C4-2B (cell line): ENCODE results near the gene SYK.

ENCODE experiments used
- H3K27ac ChIP-seq: fragments of 450-650 bp; 2 replicates; pipeline ENCODE4 v1.5.1; 2017
- CTCF ChIP-seq: fragments of 450-650 bp; conservative IDR thresholded peaks from 2 replicates; pipeline ENCODE4 v1.5.1; 2017; ENCODE audit warnings: mild to moderate bottlenecking
- ZFX ChIP-seq: fragments of 450-650 bp; IDR thresholded peaks from 2 replicates; pipeline ENCODE4 v1.6.1; 2017

Gene SYK

GRCh38 chr9:90795871-90796317 is 5.7 kb upstream of the SYK start:
- TF ChIP-seq ZFX (no peak), CTCF (no peak)
- H3K27ac ChIP-seq, result no peak overlapping the region

GRCh38 chr9:90799271-90799852 is 2.3 kb upstream of the SYK start:
- H3K27ac ChIP-seq, result peak overlapping the region; percentile 52
- no peak for TF ChIP-seq CTCF
- TF ChIP-seq ZFX, result no peak

- peak overlapping the region; percentile 14; the same call in 1 of the 2 replicates for H3K27ac ChIP-seq
These were observed 329 bp downstream of the SYK start for GRCh38 chr9:90801973-90802322.

GRCh38 chr9:90802386-90802985 is 867 bp downstream of the SYK start:
- no peak overlapping the region for H3K27ac ChIP-seq
- TF ChIP-seq ZFX (no peak), CTCF (no peak)

More at GRCh38 chr9:90801973-90802322, 329 bp downstream of the SYK start:
- TF ChIP-seq ZFX (no peak), CTCF (no peak)

DNA sequence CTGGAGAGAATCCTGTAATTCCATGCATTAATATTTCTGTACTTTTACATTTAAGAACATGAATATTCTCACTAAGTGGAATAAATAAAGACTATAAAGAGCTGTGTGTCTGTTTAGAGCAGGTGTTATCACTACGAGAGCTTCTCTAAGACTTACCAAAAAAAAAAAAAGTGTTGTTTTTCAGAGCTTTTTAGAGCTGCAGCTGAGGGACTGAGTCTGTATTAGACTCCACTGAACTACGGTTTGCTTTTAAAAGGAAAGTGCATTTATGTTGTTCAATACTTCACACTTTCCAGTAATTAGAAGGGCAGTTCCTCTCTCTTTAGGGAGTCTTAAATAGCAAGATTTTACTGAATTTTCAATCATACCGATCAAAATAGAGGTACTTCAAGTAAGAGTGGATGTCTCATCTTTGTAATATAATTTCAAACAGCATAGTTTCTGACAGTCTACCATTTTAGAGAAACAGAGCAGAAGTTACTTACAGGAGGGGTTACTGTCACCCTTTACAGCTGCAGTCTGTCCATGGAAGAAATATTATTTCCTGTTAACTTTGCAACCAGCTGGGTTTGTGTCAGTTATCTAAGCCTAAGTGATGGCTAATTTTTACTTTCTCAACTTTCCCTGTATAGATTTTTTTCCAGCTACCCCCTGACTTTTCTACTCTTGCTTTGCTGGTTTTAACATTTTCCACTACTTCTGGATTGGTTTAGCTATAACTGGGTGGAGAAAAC is 2.4 kb downstream of the SYK start:
- no peak overlapping the region for H3K27ac ChIP-seq
- TF ChIP-seq ZFX (no peak), CTCF (no peak)

DNA sequence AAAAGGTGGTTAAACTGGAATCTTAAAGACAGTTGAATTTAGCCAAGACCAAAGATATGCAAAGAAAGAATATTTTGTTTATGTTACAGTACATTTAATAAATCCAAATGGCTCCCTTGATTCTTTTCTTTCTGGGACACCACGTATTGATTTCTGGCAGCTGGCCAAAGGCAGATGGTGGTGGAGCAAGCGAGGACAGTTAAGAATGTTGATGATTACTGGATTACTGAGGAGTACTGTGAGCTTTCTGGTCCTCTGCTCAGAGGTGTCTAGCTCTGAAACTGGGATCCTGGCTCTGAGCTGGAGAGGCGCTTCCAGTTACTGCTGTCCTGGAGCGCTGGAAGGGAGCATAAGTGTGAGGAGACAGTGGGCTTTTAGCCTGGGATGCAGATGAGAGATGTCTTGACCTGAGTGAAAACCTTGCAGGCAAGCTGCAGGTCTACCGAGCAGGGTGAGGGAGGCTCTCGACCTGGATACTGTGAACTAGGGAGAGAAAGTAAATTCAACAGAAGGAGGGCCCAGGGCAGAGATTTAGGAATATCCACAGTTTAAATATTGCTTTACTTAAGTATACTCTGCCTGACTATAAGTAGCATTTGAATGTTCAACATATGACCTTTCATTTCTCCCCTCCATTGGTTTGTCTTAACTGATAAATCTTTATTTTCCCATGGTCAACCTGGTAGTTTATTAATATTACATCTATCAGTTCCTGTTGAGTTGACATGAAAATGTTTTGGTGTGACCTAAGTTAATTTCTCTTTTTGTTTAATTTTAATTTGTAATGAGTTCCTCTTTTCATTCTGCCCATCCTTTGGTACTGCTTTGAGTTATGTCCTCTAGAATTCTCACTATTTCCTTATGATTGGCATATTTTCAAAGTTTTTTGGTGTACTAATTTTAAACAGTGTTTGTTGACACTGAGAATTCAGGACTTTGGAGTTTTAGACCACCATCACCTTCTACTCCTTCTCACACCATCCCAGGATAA is 3.7 kb downstream of the SYK start:
- TF ChIP-seq CTCF (no peak), ZFX (no peak)
- no peak overlapping the region for H3K27ac ChIP-seq
